Measurements from ENCODE around the gene TBC1D1.
A peak's percentile ranks its signal among the peaks of the same experiment; 100 is the strongest.

Gene TBC1D1

DNA sequence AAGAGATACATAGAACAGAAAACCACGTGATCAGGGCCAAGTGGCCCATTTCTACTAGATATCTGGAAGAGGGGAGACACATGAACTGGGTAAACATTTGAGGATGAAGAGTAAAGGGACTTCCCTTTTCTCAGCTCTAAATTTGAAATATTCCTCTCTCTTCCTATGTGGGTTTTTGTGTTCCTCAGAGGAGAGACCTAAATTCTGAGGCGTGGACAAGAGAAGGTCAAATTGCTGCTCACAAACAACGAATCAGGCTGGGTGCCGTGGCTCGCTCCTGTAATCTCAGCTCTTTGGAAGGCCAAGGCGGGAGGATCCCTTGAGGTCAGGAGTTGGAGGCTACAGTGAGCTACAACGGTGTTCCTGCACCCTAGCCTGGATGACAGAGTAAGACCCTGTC, 285.3 kb downstream of the TBC1D1 start:
- DNase-seq (ENCODE audit: low read depth) = no peak

DNA sequence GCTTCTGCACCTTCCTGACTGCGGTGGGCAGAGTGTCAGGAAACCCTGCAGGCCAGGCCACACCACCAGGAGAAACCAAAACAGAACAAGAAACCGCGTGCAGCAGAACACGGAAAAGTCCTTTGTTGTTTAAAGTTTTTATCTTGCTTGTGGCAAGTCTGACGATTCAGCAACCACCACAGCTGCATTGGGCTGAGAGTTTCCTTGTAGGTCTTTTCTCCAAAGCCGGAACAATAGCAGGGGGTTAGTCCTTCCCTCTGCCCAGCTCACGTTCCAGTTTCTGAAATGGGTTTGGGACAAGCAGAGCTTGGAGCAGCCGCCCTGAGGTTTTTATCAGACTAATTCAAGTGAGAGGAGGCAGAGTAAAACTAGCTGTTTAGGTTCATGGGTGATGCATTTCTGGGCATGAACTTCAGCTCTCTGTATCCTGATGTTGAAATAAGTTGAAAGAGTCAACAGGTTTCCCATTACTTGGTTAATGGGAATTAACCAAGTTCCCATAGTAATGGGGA, 286.2 kb downstream of the TBC1D1 start:
- DNase-seq (ENCODE audit: low read depth) = peak; percentile 26

DNA sequence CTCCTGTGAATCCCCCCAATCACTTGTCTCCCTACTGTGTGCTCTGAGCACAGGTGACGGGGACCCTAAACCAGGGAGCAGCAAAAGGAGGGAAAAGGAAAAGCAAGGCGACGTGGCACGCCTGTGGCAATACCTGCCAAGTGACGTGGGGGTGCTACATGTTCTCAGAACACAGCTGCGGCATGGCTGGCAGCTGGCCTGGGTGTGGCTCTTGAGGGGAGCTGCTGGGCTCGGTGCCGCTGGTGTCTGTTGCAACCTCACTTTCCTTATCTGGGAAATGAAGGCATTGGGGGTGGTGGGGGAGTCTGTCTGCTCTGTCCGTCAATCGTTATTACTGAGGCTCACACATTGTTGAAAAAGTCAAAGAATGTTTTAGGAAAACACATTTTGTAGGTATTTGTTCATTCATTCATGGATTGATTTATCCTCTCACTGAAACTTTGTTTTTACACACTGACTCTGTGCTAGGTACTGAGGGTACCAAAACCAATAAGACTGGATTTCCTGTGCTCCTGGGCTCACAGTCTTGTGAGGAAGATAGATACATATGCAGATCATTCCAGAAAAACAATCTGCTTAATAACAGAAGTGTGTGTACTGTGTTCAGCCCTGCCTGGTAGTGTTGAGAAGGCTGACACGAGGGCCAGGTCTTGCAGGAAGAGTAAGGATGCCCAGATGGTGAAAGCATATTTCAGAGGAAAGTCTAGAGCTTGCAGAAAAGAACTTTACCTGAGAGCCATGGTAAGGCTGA, 286.9 kb downstream of the TBC1D1 start:
- DNase-seq (ENCODE audit: low read depth) = peak; percentile 20

DNA sequence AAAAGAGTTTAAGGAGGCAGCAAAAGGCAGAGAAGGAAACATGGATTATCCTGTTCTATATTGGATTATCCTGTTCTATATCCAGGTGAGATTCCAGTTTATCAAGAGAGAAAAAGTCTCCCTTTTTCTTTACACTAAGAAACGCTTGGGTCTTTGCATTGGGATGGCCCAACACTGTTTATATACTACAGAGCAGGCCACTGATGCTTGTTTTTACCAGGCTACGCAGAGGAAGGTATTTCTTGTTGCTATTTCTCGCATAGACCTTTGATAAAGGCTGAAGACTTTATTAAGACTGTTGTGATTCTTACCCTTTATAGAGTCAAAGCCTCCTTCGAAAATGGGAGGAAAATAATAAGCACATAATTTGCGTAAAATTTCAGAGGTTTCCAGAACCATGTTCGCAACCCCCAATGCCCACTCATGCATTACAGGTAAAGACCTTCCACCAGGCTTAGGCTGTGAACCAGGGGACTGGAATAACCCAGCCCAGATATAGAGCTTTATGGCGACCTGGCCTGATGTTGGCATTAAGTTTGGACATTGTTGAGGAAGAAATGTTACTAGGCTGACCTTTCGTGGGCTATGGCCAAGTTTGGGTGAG, 287.6 kb downstream of the TBC1D1 start:
- no peak for DNase-seq (ENCODE audit: low read depth)

DNA sequence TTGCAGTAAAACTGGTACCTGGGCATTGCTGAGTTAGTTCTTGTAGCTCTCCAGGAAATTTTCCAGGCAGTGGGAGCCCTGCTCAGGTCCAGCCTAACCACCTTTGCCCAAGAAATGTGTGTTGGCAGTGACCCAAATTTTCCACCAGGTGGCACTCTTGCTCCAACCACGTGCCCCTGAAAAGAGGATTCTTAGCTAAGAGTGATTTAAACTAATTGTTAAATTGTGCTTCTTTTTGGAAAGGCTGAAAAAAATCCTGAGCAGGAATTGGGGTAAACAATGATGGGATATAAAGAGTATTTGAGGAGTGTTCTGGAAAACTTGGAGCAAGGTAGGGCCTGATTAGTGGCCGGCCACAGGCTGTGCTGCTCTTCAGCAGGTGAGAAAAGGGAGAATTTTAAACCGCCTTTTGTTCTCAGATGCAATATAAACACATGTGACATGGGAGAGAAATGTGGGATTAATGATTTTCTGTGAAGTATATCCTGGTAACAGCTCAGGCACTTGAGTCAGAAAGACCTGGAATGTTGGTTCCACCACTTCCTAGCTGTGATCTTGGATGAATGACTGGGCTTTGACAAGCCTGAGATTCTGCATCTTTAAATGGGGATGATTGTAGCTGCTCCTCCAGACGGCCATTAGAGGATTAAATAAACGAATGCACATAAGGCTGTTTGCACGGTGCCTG, 288.9 kb downstream of the TBC1D1 start:
- DNase-seq (ENCODE audit: low read depth) = peak; percentile 61

DNA sequence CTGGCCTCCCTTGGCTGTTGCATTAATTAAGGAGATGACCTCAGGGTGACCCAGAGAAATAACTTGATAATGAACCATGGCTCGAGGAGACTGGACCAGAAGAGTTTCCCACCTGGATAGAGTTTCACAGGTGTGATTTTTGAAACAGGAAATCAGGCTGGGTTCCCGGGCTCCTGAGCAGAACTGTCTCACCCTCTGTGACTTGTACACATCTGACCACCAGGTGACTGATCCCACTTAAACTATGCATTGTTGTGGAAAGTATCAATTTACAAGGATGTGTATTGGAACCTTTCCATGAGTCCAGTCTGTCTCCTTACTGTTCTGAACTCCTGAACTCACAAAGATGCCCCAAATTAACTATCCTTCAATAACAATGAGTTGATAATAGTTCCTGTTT, 289.6 kb downstream of the TBC1D1 start:
- DNase-seq (ENCODE audit: low read depth) = no peak

DNA sequence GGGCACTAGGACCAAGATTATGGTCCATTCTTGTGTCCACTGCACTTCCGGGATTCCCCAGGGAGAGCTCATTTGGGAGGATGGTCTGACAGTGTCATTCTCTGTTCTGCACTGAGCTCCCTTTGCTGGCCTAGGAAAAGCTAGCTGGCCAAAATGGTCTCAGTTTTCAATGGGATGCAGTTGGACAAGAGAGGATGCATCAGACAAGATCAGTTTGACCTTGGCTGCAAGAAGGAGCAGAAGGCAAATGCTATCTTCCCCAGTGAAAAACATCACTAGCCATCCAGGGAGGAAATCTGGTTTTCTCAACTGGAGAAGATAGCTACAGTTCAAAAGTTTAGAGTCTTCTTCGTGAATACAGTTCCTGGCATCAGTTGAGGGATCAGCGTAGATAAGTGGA, 290.4 kb downstream of the TBC1D1 start:
- DNase-seq (ENCODE audit: low read depth) = no peak

DNA sequence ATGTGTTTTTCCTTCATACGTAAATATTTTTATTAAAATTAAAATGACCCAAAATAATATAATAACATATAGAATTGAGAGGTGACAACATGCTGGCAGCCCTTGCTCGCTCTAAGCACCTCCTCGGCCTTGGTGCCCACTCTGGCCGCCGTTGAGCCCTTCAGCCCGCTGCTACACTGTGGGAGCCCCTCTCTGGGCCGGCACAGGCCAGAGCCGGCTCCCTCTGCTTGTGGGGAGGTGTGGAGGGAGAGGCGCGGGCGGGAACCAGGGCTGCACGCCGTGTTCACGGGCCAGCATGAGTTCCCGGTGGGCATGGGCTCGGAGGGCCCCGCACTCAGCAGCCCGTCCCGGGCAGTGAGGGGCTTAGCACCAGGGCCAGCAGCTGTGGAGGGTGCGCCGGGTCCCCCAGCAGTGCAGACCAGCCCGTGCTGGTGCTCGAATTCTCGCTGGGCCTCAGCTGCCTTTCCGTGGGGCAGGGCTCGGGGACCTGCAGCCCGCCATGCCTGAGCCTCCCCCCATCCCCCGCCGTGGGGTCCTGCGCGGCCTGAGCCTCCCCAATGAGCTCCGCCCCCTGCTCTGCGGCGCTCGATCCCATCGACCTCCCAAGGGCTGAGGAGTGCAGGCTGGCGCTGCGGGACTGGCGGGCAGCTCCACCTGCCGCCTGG, 291.6 kb downstream of the TBC1D1 start:
- no peak for DNase-seq (ENCODE audit: low read depth)

DNA sequence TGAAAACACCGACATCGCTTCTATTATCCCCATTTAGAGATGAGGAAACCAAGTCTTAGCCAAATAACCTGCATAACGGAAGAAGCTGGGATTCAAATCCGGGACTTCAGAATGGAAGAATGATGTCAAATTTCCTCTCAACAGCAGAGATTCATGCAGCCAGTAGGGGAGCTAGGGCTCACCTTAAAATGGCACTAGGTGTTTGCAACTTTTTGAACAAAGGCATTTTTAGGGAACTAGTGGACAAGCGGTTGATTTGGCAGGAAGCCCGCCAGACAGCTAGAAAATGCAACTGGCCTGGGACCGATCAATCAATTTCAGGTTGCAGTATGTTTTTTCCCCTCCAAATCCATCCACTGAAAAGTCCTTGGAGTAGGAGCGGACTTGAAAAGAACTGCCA, 293.5 kb downstream of the TBC1D1 start:
- no peak for DNase-seq (ENCODE audit: low read depth)

DNA sequence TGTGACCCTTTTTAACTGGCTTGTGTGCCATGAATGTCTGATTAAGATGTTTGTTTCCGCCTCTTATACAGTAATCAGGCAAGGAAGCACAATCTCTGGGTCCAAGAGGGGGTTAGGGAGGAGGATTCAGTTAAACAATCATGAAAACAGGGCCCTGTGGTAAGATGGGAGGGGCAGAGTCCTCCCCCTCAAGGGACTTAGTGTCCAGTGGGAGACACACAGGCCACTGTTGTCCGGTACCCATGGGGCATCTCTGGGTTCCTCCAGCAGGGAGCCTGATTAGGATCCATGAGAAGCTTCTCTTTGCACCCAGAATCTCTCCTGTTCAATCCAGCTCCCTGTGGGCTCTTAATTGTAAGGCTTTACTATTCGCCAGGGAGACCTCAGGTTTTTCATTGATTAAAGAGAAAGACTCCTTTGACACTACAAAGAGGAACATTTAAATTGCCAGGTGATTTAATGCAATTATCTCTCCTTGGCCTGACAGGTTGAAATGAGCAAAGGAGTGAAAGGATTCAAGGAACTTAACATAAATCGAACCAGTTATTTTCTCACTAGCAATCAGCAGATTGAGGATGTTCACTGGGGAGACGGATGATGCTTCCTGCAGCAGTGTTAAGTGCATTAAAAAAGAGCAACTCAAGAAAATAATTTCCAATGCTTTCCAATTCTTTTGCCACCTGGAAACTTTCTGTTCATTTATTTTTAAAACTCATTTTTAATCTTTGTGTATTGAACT, 294.7 kb downstream of the TBC1D1 start:
- no peak for DNase-seq (ENCODE audit: low read depth)

DNA sequence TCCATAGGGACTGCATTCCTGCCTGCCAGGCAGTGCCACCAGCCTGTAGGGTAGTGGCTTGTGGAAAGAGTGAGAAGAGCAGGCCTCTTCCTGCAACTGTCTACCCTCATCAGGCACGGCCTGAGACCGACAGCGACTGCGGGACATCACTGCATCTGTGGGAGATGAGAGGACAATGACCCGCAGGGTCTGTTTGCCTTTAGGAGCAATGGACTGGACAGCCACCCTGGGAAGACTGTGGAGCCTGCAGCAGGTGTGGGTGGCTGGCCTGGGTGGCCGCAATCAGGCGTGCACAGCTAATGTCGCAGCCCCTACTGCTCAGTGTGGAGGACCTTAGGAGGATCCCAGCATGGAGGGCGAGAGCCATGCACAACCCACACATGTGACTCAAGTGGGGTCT, 297.3 kb downstream of the TBC1D1 start:
- DNase-seq (ENCODE audit: low read depth) = no peak

DNA sequence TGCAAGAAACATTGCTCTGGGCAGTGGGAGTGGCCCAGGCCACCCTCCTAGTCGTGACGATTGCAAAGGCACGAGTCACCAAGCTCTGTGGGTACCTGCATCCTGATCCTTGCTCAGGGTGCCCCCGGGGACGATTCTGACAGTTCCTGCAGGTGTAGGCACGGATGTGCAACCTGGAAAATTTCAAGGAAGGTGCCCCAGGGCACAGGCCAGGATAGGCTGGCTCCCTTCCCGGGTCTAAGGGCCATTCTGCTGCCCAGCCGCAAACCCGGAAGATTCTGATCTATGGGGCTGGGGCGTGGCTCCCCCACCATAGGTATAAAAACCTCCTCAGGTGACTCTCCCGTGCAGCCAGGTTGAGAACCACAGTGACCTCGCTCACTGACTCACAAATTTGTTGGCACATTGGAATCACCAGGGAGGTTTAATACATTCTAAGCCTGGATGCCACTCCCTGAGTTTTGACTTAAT, 297.8 kb downstream of the TBC1D1 start:
- DNase-seq (ENCODE audit: low read depth) = no peak

Data from stimulated activated CD4-positive, alpha-beta T cell treated with anti-CD3 and anti-CD28 coated beads, Interleukin-2, amount 100 ng/mL, for 4 hours (primary cell).